T1000 (cell line): Measurements from ENCODE around the gene HLCS.
A peak's percentile ranks its signal among the peaks of the same experiment; 100 is the strongest.

Experiments
- DNase-seq: peaks from one replicate; lab custom pipeline; 2025; ENCODE audit warnings: mixed read lengths; lab: John Stamatoyannopoulos, UW

Gene HLCS

GRCh38 chr21:36722370-36723368 is 243.8 kb downstream of the HLCS start:
- no peak for DNase-seq

GRCh38 chr21:36721817-36722216 is 244.7 kb downstream of the HLCS start:
- DNase-seq, result no peak

- DNase-seq, result no peak
Observed at GRCh38 chr21:36719614-36720013, 246.9 kb downstream of the HLCS start.

- DNase-seq, result peak; percentile 74
Observed at GRCh38 chr21:36718951-36719501, 247.4 kb downstream of the HLCS start.

GRCh38 chr21:36717976-36718375 is 248.5 kb downstream of the HLCS start:
- no peak for DNase-seq

- no peak for DNase-seq
Observed at GRCh38 chr21:36716836-36717235, 249.6 kb downstream of the HLCS start.

GRCh38 chr21:36716387-36716786 is 250.1 kb downstream of the HLCS start:
- DNase-seq, result no peak

GRCh38 chr21:36713746-36714145 is 252.7 kb downstream of the HLCS start:
- no peak for DNase-seq

- no peak for DNase-seq
Observed at GRCh38 chr21:36710729-36711048, 255.8 kb downstream of the HLCS start.

- no peak for DNase-seq
Observed at GRCh38 chr21:36709868-36710728, 256.4 kb downstream of the HLCS start.

GRCh38 chr21:36709030-36709867 is 257.2 kb downstream of the HLCS start:
- no peak for DNase-seq

GRCh38 chr21:36708286-36709029 is 258.0 kb downstream of the HLCS start:
- DNase-seq, result no peak

- DNase-seq, result no peak
Observed at GRCh38 chr21:36707763-36708285, 258.6 kb downstream of the HLCS start.

- DNase-seq, result no peak
Observed at GRCh38 chr21:36706951-36707762, 259.3 kb downstream of the HLCS start.

GRCh38 chr21:36706482-36706852 is 260.0 kb downstream of the HLCS start:
- no peak for DNase-seq

- DNase-seq, result no peak
Observed at GRCh38 chr21:36705679-36706481, 260.6 kb downstream of the HLCS start.

GRCh38 chr21:36704958-36705678 is 261.4 kb downstream of the HLCS start:
- no peak for DNase-seq

- no peak for DNase-seq
Observed at GRCh38 chr21:36704281-36704957, 262.1 kb downstream of the HLCS start.
